H9 (cell line): ENCODE data around the gene ACAD8. TPM values are rescaled to one million over a fixed set of nuclear protein-coding genes. Genes with fewer than 3 reads are reported as not detected.

Source experiments
- DNase-seq: peaks from one replicate; pipeline ENCODE4 v3.0.0-alpha.2; 2017
- H2AFZ ChIP-seq: one replicate; pipeline ENCODE4 v1.6.1; 2013; ENCODE audit warnings: mild to moderate bottlenecking, low read length, control low read depth, moderate library complexity
- H2AK5ac ChIP-seq: 2 replicates; pipeline ENCODE4 v1.6.1; 2013; ENCODE audit warnings: low read length, control low read depth, mixed read lengths; ENCODE audit not compliant: insufficient read length
- H2BK120ac ChIP-seq: one replicate; pipeline ENCODE4 v1.6.1; 2013; ENCODE audit warnings: low read depth, mild to moderate bottlenecking, low read length, control low read depth, inconsistent platforms; ENCODE audit not compliant: poor library complexity, severe bottlenecking
- H2BK12ac ChIP-seq: 2 replicates; pipeline ENCODE4 v1.6.1; 2013; ENCODE audit warnings: low read length, control low read depth, mixed read lengths, low read depth; ENCODE audit not compliant: insufficient read length
- H2BK15ac ChIP-seq: 2 replicates; pipeline ENCODE4 v1.6.1; 2013; ENCODE audit warnings: low read depth, low read length, control low read depth
- H2BK20ac ChIP-seq: one replicate; pipeline ENCODE4 v1.6.1; 2013; ENCODE audit warnings: low read depth, mild to moderate bottlenecking, low read length, control low read depth, inconsistent platforms; ENCODE audit not compliant: poor library complexity, severe bottlenecking
- H2BK5ac ChIP-seq: 2 replicates; pipeline ENCODE4 v1.6.1; 2013; ENCODE audit warnings: low read length, control low read depth, mixed read lengths; ENCODE audit not compliant: insufficient read length
- H3K14ac ChIP-seq: 2 replicates; pipeline ENCODE4 v1.6.1; 2013; ENCODE audit warnings: low read length, control low read depth; ENCODE audit not compliant: insufficient read depth
- H3K18ac ChIP-seq: 2 replicates; pipeline ENCODE4 v1.6.1; 2013; ENCODE audit warnings: low read depth, mild to moderate bottlenecking, mixed read lengths, low read length, control low read depth; ENCODE audit not compliant: insufficient read length
- H3K23ac ChIP-seq: 2 replicates; pipeline ENCODE4 v1.6.1; 2013; ENCODE audit warnings: low read length, control low read depth, mixed read lengths, low read depth; ENCODE audit not compliant: insufficient read length
- H3K23me2 ChIP-seq: 2 replicates; pipeline ENCODE4 v1.6.1; 2013; ENCODE audit warnings: low read depth, mild to moderate bottlenecking, mixed read lengths, low read length, control low read depth; ENCODE audit not compliant: insufficient read length, poor library complexity, severe bottlenecking
- H3K27ac ChIP-seq: 2 replicates; pipeline ENCODE4 v1.5.1; 2013; ENCODE audit warnings: low read length, control low read depth, mixed read lengths, low read depth; ENCODE audit not compliant: insufficient read length
- H3K27me3 ChIP-seq: 2 replicates; pipeline ENCODE4 v1.6.1; 2013; ENCODE audit warnings: low read length, control low read depth, inconsistent platforms; ENCODE audit not compliant: insufficient read depth
- H3K4ac ChIP-seq: 2 replicates; pipeline ENCODE4 v1.6.1; 2013; ENCODE audit warnings: low read depth, mild to moderate bottlenecking, control low read depth, inconsistent platforms, low read length, moderate library complexity
- H3K4me1 ChIP-seq: 2 replicates; pipeline ENCODE4 v1.6.1; 2013; ENCODE audit warnings: low read length, control low read depth, inconsistent platforms; ENCODE audit not compliant: insufficient read depth
- H3K4me2 ChIP-seq: 2 replicates; pipeline ENCODE4 v1.6.1; 2013; ENCODE audit warnings: low read length, control low read depth, mixed read lengths; ENCODE audit not compliant: insufficient read length, insufficient read depth
- H3K56ac ChIP-seq: 2 replicates; pipeline ENCODE4 v1.6.1; 2013; ENCODE audit warnings: low read depth, mild to moderate bottlenecking, mixed read lengths, low read length, control low read depth; ENCODE audit not compliant: insufficient read length
- H3K79me1 ChIP-seq: 2 replicates; pipeline ENCODE4 v1.6.1; 2013; ENCODE audit warnings: low read depth, mild to moderate bottlenecking, moderate library complexity, low read length, control low read depth, inconsistent platforms; ENCODE audit not compliant: insufficient read depth, poor library complexity, severe bottlenecking
- H3K79me2 ChIP-seq: 2 replicates; pipeline ENCODE4 v1.6.1; 2013; ENCODE audit warnings: low read length, control low read depth, inconsistent platforms; ENCODE audit not compliant: insufficient read depth
- H3K9ac ChIP-seq: 2 replicates; pipeline ENCODE4 v1.6.1; 2013; ENCODE audit warnings: low read length, control low read depth, mixed read lengths; ENCODE audit not compliant: insufficient read length; ENCODE audit errors: extremely low read depth
- H3K9me3 ChIP-seq: one replicate; pipeline ENCODE4 v1.6.1; 2013; ENCODE audit warnings: low read depth, low read length, inconsistent platforms; ENCODE audit not compliant: control insufficient read depth
- H3T11ph ChIP-seq: one replicate; pipeline ENCODE4 v1.6.1; 2013; ENCODE audit warnings: mild to moderate bottlenecking, low read length, control low read depth, inconsistent platforms
- H4K20me1 ChIP-seq: one replicate; pipeline ENCODE4 v1.6.1; 2013; ENCODE audit not compliant: control insufficient read depth, insufficient read length, insufficient read depth
- H4K5ac ChIP-seq: 2 replicates; pipeline ENCODE4 v1.6.1; 2013; ENCODE audit warnings: low read depth, mild to moderate bottlenecking, mixed read lengths, low read length, control low read depth; ENCODE audit not compliant: insufficient read length
- H4K8ac ChIP-seq: replicated peaks from 2 replicates; pipeline ENCODE4 v1.6.1; 2013; ENCODE audit warnings: low read length, control low read depth, mixed read lengths, low read depth; ENCODE audit not compliant: insufficient read length
- H4K91ac ChIP-seq: 2 replicates; pipeline ENCODE4 v1.6.1; 2013; ENCODE audit warnings: low read depth, mild to moderate bottlenecking, moderate library complexity, mixed read lengths, low read length, control low read depth; ENCODE audit not compliant: insufficient read length
- H3K27ac Mint-ChIP-seq, 3 experiments: 2 replicates in 2 of 3; 3 replicates in 1 of 3; pipeline ENCODE4 v1.8.0; 2020 to 2021; ENCODE audit warnings: mixed read lengths in 3 of 3, mild to moderate bottlenecking in 1 of 3, moderate library complexity in 1 of 3
- H3K27me3 Mint-ChIP-seq: 2 replicates; pipeline ENCODE4 v1.8.0; 2021; ENCODE audit warnings: low read depth, mild to moderate bottlenecking, moderate library complexity, mixed read lengths
- H3K36me3 Mint-ChIP-seq, 3 experiments: 2 replicates in 2 of 3; 3 replicates in 1 of 3; pipeline ENCODE4 v1.8.0; 2020 to 2021; ENCODE audit warnings: low read depth in 3 of 3, mixed read lengths in 3 of 3; ENCODE audit not compliant: insufficient read depth in 1 of 3
- H3K4me1 Mint-ChIP-seq, 2 experiments: 2 replicates each; pipeline ENCODE4 v1.8.0; 2020; ENCODE audit warnings: mixed read lengths in 2 of 2
- H3K4me3 Mint-ChIP-seq, 2 experiments: 2 replicates in 1 of 2; 3 replicates in 1 of 2; pipeline ENCODE4 v1.8.0; 2020 to 2021; ENCODE audit warnings: mild to moderate bottlenecking in 2 of 2, mixed read lengths in 2 of 2, moderate library complexity in 1 of 2
- H3K9me3 Mint-ChIP-seq, 2 experiments: 2 replicates in 1 of 2; 3 replicates in 1 of 2; pipeline ENCODE4 v1.8.0; 2020; ENCODE audit warnings: mild to moderate bottlenecking in 2 of 2, mixed read lengths in 2 of 2, moderate library complexity in 1 of 2
- CTCF ChIP-seq: fragments of 200-600 bp; sonication (generic); conservative IDR thresholded peaks from 3 replicates; pipeline ENCODE4 v1.8.0; 2021; ENCODE audit warnings: antibody characterized with exemption, mild to moderate bottlenecking
- WGBS: extraction: QIAGEN DNeasy Blood & Tissue Kit; methylation state at CpG from one replicate; pipeline ENCODE4 v1.1.7; 2013; ENCODE audit warnings: missing lambda C conversion rate, low lambda C conversion rate, mixed read lengths; ENCODE audit not compliant: insufficient read length; ENCODE audit errors: extremely low coverage; 5-methylcytosine and 5-hydroxymethylcytosine counted together
- total RNA-seq: library from RNA; stranded (reverse); gene quantifications from 2 replicates; pipeline ENCODE4 v1.2.1, GENCODE V29; 2021

ACAD8 gene
- total RNA-seq, 1 experiment from 2014 or later: 46.8 TPM

DNA sequence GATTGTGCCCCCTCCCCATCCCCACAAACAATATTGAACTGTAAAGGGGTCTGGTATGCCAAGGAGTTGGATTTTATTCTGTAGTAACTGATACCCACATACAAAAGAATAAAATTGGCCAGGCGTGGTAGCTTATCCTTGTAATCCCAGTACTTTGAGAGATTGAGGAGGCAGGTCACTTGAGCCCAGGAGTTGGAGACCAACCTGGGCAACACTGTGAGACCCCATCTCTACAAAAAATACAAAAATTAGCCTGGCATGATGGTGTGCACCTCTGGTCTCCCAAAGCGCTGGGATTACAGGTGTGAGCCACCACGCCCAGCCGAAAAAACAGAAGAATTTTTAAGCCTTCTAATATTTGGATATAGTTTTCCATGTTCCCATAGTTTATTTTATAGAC, 18.6 kb downstream of the ACAD8 start:
- Histone ChIP-seq H2BK20ac (no peak overlapping the region), H3K23ac (no peak overlapping the region), H3K4me1 (peaks cover 18% of the 10 kb centered on the region), H2AFZ (no peak overlapping the region), H3K79me2 (peaks cover 12% of the 10 kb centered on the region; the same call in 1 of the 2 replicates), H3K79me1 (no peaks in the 10 kb centered on the region), H2AK5ac (no peak overlapping the region), H3K9me3 (no peaks in the 10 kb centered on the region), H3K14ac (no peak overlapping the region), H4K91ac (no peak overlapping the region), H3K4ac (no peak overlapping the region), H2BK120ac (no peak overlapping the region), H4K5ac (no peak overlapping the region), H3K9ac (no peak overlapping the region), H3T11ph (no peak overlapping the region), H4K20me1 (no peaks in the 10 kb centered on the region), H3K27me3 (no peaks in the 10 kb centered on the region), H2BK12ac (no peak overlapping the region), H3K18ac (no peak overlapping the region), H3K56ac (no peak overlapping the region), H3K27ac (peak overlapping the region; percentile 49), H3K4me2 (peak overlapping the region; percentile 86), H4K8ac (no peak overlapping the region), H2BK5ac (no peak overlapping the region), H3K23me2 (peaks cover 13% of the 10 kb centered on the region), H2BK15ac (no peak overlapping the region)
- Mint-ChIP-seq H3K9me3 (no peaks in the 10 kb centered on the region; a peak in 2 of 5 replicates), H3K27me3 (peaks cover 5% of the 10 kb centered on the region), H3K36me3 (peaks cover 0 to 2% (median 1%) of the 10 kb centered on the region in 3 experiments; a peak in 3 of 7 replicates), H3K4me1 (peaks cover 55 to 72% of the 10 kb centered on the region in 2 experiments), H3K27ac (0 out of 7 replicates have a peak overlapping the region, but pooled peaks of 1 of the 3 experiments have one; percentile 93), H3K4me3 (0 out of 5 replicates have a peak overlapping the region, but pooled peaks of 1 of the 2 experiments have one; percentile 71)
- TF ChIP-seq CTCF: no peak
- no CpG with 5 or more reads among the region's 4 CpGs for WGBS
- no peak for DNase-seq
